HG03064 (cell line): ENCODE results near the gene ITIH5.
"Not testable (repeated sequence)": the region's sequence is repeated elsewhere in the genome, so short reads cannot be mapped to it uniquely, and the experiment has no call there.

Experiments
- ATAC-seq: cut with Tn5 transposase; IDR thresholded peaks from one replicate; pipeline ENCODE4 v1.9.1; 2021; ENCODE audit warnings: low read depth; ENCODE audit not compliant: unreplicated experiment

The ITIH5 gene

GRCh38 chr10:7689591-7689990 is 22.8 kb upstream of the ITIH5 start:
- ATAC-seq, result no peak

- ATAC-seq, result no peak
These were observed 20.6 kb upstream of the ITIH5 start for GRCh38 chr10:7687228-7687907.

GRCh38 chr10:7686351-7687171 is 19.8 kb upstream of the ITIH5 start:
- no peak for ATAC-seq

GRCh38 chr10:7680078-7680477 is 13.3 kb upstream of the ITIH5 start:
- not testable (repeated sequence) for ATAC-seq

GRCh38 chr10:7679256-7679655 is 12.5 kb upstream of the ITIH5 start:
- no peak for ATAC-seq

GRCh38 chr10:7672341-7673134 is 5.8 kb upstream of the ITIH5 start:
- no peak for ATAC-seq

GRCh38 chr10:7670157-7670556 is 3.4 kb upstream of the ITIH5 start:
- ATAC-seq, result no peak

- no peak for ATAC-seq
These were observed 736 bp upstream of the ITIH5 start for GRCh38 chr10:7667262-7668141.

- ATAC-seq, result no peak
These were observed 999 bp downstream of the ITIH5 start for GRCh38 chr10:7665767-7666166.

GRCh38 chr10:7664707-7665106 is 2.1 kb downstream of the ITIH5 start:
- ATAC-seq, result no peak

- ATAC-seq, result no peak
These were observed 4.2 kb downstream of the ITIH5 start for GRCh38 chr10:7662522-7662921.

GRCh38 chr10:7659560-7659959 is 7.2 kb downstream of the ITIH5 start:
- ATAC-seq, result no peak

- ATAC-seq, result no peak
These were observed 9.2 kb downstream of the ITIH5 start for GRCh38 chr10:7657552-7657951.

- ATAC-seq, result not testable (repeated sequence)
These were observed 9.7 kb downstream of the ITIH5 start for GRCh38 chr10:7657079-7657478.

- no peak for ATAC-seq
These were observed 14.8 kb downstream of the ITIH5 start for GRCh38 chr10:7651853-7652470.

GRCh38 chr10:7649673-7650300 is 17.0 kb downstream of the ITIH5 start:
- no peak for ATAC-seq

GRCh38 chr10:7647062-7647664 is 19.6 kb downstream of the ITIH5 start:
- no peak for ATAC-seq

- no peak for ATAC-seq
These were observed 24.2 kb downstream of the ITIH5 start for GRCh38 chr10:7642491-7643011.
